RWPE2 (cell line): ENCODE measurements around the gene ARL6IP6.

Source experiments
- ATAC-seq: fragments of 200-7000 bp; cut with Tn5 transposase; 3 replicates; pipeline ENCODE4 v1.9.1; 2021; ENCODE audit warnings: low read depth
- DNase-seq: peaks from one replicate; pipeline ENCODE4 v3.0.0-alpha.2; 2020; ENCODE audit warnings: low spot score
- H3K27ac ChIP-seq: fragments of 450-650 bp; 2 replicates; pipeline ENCODE4 v1.5.1; 2017; ENCODE audit warnings: mild to moderate bottlenecking; ENCODE audit not compliant: poor library complexity, severe bottlenecking
- H3K27me3 ChIP-seq: fragments of 250-450 bp; sonication (Bioruptor Pico); 2 replicates; pipeline ENCODE4 v1.5.1; 2021; ENCODE audit warnings: mild to moderate bottlenecking, moderate library complexity; ENCODE audit not compliant: insufficient read depth, poor library complexity, severe bottlenecking
- H3K36me3 ChIP-seq: fragments of 250-450 bp; sonication (Bioruptor Pico); 2 replicates; pipeline ENCODE4 v1.5.1; 2020; ENCODE audit warnings: low read depth, mild to moderate bottlenecking, moderate library complexity
- H3K4me1 ChIP-seq: fragments of 250-450 bp; sonication (Bioruptor Pico); 2 replicates; pipeline ENCODE4 v1.5.1; 2021; ENCODE audit warnings: mild to moderate bottlenecking, moderate library complexity; ENCODE audit not compliant: insufficient read depth, poor library complexity, severe bottlenecking
- H3K4me3 ChIP-seq: fragments of 250-450 bp; sonication (Bioruptor Pico); 2 replicates; pipeline ENCODE4 v1.5.1; 2021; ENCODE audit warnings: mild to moderate bottlenecking, moderate library complexity; ENCODE audit not compliant: severe bottlenecking
- H3K9me3 ChIP-seq: fragments of 250-450 bp; sonication (Bioruptor Pico); 2 replicates; pipeline ENCODE4 v1.5.1; 2021; ENCODE audit warnings: mild to moderate bottlenecking, moderate library complexity; ENCODE audit not compliant: severe bottlenecking
- CTCF ChIP-seq: fragments of 450-650 bp; IDR thresholded peaks from one replicate; pipeline ENCODE4 v1.5.1; 2017; ENCODE audit warnings: mild to moderate bottlenecking, moderate library complexity; ENCODE audit not compliant: poor library complexity, severe bottlenecking

ARL6IP6 gene

DNA sequence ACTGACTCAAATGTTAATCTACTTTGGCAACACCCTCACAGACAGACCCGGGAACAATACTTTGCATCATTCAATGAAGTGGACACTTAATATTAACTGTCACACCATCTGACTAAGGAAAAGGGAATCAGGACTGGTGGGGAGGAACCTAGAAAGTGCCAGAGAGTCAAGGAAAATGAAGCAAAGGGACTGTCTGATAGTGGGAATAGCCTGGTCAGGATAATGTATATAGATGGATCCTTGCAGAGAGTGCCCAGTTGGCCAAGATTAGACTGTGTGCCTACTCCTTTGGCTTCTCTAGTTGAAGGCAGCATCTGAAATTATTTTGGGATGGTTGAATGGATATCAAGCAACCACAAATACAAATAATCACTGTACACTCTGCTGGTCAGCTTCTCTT lies 45.2 kb downstream of the ARL6IP6 start:
- ATAC-seq (no peak), DNase-seq (no peak)
- Histone ChIP-seq H3K9me3 (no peaks in the 10 kb centered on the region), H3K4me1 (no peaks in the 10 kb centered on the region), H3K27ac (no peak overlapping the region), H3K4me3 (no peak overlapping the region), H3K36me3 (peaks cover 32% of the 10 kb centered on the region), H3K27me3 (no peaks in the 10 kb centered on the region)
- TF ChIP-seq CTCF, result no peak

DNA sequence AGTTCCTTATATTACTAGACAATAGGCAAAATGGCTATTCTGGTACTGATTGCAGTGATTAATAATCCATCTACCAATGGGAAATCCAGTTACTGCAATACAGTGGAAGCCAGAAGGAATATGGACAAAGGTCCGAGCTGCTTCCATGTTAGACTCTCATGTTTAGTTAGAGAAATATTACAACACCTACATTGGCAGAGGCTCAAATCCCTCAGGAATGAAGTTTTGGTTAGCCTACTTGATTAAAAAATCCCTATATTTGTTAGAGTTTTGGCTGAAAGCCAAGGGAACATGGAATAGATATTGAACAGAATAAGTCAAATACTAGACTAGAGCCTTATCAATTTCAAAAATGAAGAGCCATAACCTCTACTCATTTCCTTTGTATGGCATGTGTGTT lies 48.5 kb downstream of the ARL6IP6 start:
- Histone ChIP-seq H3K9me3 (no peaks in the 10 kb centered on the region), H3K27ac (no peak overlapping the region), H3K36me3 (peaks cover 2% of the 10 kb centered on the region), H3K27me3 (no peaks in the 10 kb centered on the region), H3K4me1 (no peaks in the 10 kb centered on the region), H3K4me3 (no peak overlapping the region)
- TF ChIP-seq CTCF, result no peak
- DNase-seq (no peak), ATAC-seq (no peak)

DNA sequence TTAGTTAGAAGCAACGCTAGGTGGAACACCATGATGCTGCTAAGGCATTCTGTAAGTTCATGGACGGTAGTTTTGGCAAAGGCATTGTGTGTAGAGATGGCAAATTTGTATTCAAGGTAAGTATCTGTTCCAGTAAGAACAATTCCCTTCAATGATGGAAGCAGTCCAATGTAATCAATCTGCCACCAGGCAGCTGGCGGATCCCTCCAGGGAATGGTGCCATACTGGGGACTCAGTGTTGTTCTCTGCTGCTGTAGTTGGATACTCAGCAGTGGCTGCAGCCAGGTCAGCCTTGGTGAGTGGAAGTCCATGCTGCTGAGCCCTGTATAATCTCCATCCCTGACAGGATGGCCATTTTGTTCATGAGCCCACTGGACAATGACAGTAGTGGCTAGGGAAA lies 62.8 kb downstream of the ARL6IP6 start:
- Histone ChIP-seq H3K27me3 (no peaks in the 10 kb centered on the region), H3K36me3 (no peaks in the 10 kb centered on the region), H3K4me1 (no peaks in the 10 kb centered on the region), H3K4me3 (no peak overlapping the region), H3K9me3 (no peaks in the 10 kb centered on the region), H3K27ac (no peak overlapping the region)
- DNase-seq, result no peak
- no peak for TF ChIP-seq CTCF
- no peak for ATAC-seq

GRCh38 chr2:152782171-152782570 lies 63.8 kb downstream of the ARL6IP6 start:
- DNase-seq (no peak), ATAC-seq (no peak)

GRCh38 chr2:152790883-152791282 lies 72.5 kb downstream of the ARL6IP6 start:
- no peak for DNase-seq
- TF ChIP-seq CTCF, result no peak
- no peak for ATAC-seq
- Histone ChIP-seq H3K9me3 (no peaks in the 10 kb centered on the region), H3K4me1 (no peaks in the 10 kb centered on the region), H3K27me3 (no peaks in the 10 kb centered on the region), H3K4me3 (no peak overlapping the region), H3K36me3 (no peaks in the 10 kb centered on the region), H3K27ac (no peak overlapping the region)

More at GRCh38 chr2:152782171-152782570, 63.8 kb downstream of the ARL6IP6 start:
- H3K36me3 ChIP-seq, result no peaks in the 10 kb centered on the region
- no peaks in the 10 kb centered on the region for H3K27me3 ChIP-seq
- no peak for TF ChIP-seq CTCF
- H3K4me3 ChIP-seq, result no peak overlapping the region
- no peak overlapping the region for H3K27ac ChIP-seq
- H3K4me1 ChIP-seq, result no peaks in the 10 kb centered on the region
- H3K9me3 ChIP-seq, result no peaks in the 10 kb centered on the region
